DND-41 (cell line): ENCODE data around the gene TMPRSS6.

Experiments used
- EZH2 ChIP-seq: IDR thresholded peaks from 3 replicates; pipeline ENCODE4 v1.6.1; 2012; ENCODE audit warnings: borderline replicate concordance, low read depth, mild to moderate bottlenecking, moderate library complexity, low read length, inconsistent platforms; ENCODE audit not compliant: severe bottlenecking
- TF ChIP-seq, protein P1 (sequence below): IDR thresholded peaks from 2 replicates; pipeline ENCODE4 v1.5.1; 2012; ENCODE audit warnings: borderline replicate concordance, low read length, moderate library complexity, mild to moderate bottlenecking; ENCODE audit not compliant: poor library complexity, severe bottlenecking; ENCODE audit errors: extremely low read depth

DNA sequence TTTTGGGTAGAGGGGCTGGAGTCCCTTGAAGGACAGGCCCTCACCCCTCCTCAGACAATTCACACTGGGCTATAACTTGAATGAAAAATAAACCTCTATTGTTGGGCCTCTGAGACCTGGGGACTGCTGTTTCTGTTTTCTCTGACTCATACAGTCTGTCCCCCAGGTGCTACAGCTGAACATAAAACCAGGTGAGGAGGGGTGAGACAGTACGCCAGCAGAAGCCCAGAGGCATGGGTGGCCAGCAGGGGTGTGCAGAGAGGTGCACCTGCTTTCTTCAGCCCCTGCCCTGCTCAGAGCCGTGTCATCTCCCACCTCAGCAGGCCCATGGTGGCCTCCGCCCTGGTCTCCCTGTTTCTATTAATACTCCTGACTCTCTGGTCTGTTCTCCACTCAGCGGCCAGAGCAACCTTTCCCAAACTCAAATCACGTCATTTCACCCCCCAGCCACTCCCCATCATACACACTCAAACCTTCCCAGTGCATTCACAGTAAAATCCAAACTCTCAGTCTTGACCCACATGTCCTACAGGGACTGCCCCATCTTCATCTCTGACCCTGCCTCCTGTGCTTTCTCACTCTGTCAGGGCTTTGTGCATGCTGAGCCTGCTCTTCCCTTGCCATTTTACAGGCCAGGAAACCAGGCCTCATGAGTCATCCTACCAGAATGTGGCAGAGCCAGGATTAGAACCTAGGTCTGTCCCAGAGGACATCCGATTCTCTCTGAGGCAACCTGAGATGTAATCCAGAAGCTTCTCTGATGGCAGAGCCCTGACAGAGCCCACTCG, 45.6 kb upstream of the TMPRSS6 start:
- TF ChIP-seq, protein P1, sequence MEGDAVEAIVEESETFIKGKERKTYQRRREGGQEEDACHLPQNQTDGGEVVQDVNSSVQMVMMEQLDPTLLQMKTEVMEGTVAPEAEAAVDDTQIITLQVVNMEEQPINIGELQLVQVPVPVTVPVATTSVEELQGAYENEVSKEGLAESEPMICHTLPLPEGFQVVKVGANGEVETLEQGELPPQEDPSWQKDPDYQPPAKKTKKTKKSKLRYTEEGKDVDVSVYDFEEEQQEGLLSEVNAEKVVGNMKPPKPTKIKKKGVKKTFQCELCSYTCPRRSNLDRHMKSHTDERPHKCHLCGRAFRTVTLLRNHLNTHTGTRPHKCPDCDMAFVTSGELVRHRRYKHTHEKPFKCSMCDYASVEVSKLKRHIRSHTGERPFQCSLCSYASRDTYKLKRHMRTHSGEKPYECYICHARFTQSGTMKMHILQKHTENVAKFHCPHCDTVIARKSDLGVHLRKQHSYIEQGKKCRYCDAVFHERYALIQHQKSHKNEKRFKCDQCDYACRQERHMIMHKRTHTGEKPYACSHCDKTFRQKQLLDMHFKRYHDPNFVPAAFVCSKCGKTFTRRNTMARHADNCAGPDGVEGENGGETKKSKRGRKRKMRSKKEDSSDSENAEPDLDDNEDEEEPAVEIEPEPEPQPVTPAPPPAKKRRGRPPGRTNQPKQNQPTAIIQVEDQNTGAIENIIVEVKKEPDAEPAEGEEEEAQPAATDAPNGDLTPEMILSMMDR, result no peak
- TF ChIP-seq EZH2, result no peak
